Neural cell (in vitro differentiated cells): ENCODE measurements around the gene PHACTR2.

Source experiments
- EP300 ChIP-seq: fragments of 450-650 bp; conservative IDR thresholded peaks from 2 replicates; pipeline ENCODE4 v1.6.1; 2014; ENCODE audit warnings: antibody characterized with exemption, mild to moderate bottlenecking, moderate library complexity; ENCODE audit not compliant: poor library complexity, severe bottlenecking
- EZH2 ChIP-seq: fragments of 200-600, 300-800 bp; shearing (Covaris generic), sonication (generic); IDR thresholded peaks from 2 replicates; pipeline ENCODE4 v1.6.1; 2014; ENCODE audit warnings: antibody characterized with exemption, low read length, borderline replicate concordance, mild to moderate bottlenecking; ENCODE audit not compliant: insufficient read depth, poor library complexity, severe bottlenecking
- MXI1 ChIP-seq: fragments of 450-650 bp; conservative IDR thresholded peaks from 2 replicates; pipeline ENCODE4 v1.6.1; 2014; ENCODE audit warnings: antibody characterized with exemption, mild to moderate bottlenecking; ENCODE audit not compliant: poor library complexity, severe bottlenecking
- RAD21 ChIP-seq: fragments of 450-650 bp; conservative IDR thresholded peaks from 2 replicates; pipeline ENCODE4 v1.6.1; 2014; ENCODE audit warnings: antibody characterized with exemption, mild to moderate bottlenecking, moderate library complexity
- TF ChIP-seq, protein P1 (sequence below): fragments of 450-650 bp; IDR thresholded peaks from 2 replicates; pipeline ENCODE4 v1.5.1; 2014; ENCODE audit warnings: antibody characterized with exemption, mild to moderate bottlenecking, moderate library complexity; ENCODE audit not compliant: poor library complexity, severe bottlenecking

DNA sequence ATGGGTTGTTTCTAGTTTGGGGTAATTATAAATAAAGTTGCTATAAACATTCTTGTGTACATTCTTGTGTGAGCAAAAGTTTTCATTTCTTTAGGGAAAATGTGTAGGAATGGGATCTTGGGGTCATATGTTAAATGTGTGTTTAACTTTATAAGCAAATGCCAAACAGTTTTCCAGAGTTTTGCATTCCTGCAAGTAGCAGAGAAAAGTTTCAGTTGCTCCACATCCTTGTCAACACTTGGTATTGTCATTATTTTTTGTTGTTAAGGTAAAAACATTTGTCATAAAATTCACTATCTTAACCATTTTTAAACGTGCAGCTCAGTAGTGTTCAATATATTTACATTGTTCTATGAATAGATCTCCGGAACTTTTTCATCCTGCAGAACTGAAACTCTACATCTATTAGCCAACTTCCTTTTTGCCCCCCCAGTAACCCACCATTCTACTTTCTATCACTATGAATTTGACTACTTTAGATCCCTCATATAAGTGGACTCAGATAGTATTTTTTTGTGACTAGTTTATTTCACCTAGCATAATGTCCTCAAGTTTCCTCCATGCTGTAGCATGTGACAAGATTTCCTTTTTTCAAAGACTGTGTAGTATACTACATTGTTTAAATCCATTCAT is 48.4 kb downstream of the PHACTR2 start:
- TF ChIP-seq, protein P1, sequence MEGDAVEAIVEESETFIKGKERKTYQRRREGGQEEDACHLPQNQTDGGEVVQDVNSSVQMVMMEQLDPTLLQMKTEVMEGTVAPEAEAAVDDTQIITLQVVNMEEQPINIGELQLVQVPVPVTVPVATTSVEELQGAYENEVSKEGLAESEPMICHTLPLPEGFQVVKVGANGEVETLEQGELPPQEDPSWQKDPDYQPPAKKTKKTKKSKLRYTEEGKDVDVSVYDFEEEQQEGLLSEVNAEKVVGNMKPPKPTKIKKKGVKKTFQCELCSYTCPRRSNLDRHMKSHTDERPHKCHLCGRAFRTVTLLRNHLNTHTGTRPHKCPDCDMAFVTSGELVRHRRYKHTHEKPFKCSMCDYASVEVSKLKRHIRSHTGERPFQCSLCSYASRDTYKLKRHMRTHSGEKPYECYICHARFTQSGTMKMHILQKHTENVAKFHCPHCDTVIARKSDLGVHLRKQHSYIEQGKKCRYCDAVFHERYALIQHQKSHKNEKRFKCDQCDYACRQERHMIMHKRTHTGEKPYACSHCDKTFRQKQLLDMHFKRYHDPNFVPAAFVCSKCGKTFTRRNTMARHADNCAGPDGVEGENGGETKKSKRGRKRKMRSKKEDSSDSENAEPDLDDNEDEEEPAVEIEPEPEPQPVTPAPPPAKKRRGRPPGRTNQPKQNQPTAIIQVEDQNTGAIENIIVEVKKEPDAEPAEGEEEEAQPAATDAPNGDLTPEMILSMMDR = no peak
- TF ChIP-seq EZH2 = no peak
- no peak for TF ChIP-seq RAD21
- no peak for TF ChIP-seq EP300
- TF ChIP-seq MXI1 = no peak
